HepG2 (cell line): ENCODE measurements around the gene RWDD2A. TPM values are rescaled to one million over a fixed set of nuclear protein-coding genes. Genes with fewer than 3 reads are reported as not detected.

Experiments
- ARID5B ChIP-seq: IDR thresholded peaks from 2 replicates; pipeline ENCODE4 v1.4.0; 2020; ENCODE audit warnings: mild to moderate bottlenecking, missing genetic modification reagents
- EHMT2 ChIP-seq: fragments of 200-600 bp; sonication (generic); IDR thresholded peaks from 2 replicates; pipeline ENCODE4 v1.7.0; 2017; ENCODE audit warnings: antibody characterized with exemption, low read depth, low read length, borderline replicate concordance
- KAT8 ChIP-seq: IDR thresholded peaks from 2 replicates; pipeline ENCODE4 v1.6.1; 2016; ENCODE audit warnings: missing genetic modification reagents, missing compliant biosample characterization
- NR1H2 ChIP-seq: sonication (generic); formaldehyde crosslinking; IDR thresholded peaks from 2 replicates; pipeline ENCODE4 v1.8.1; 2022; ENCODE audit warnings: low read depth, missing genetic modification reagents, borderline replicate concordance
- PRDM15 ChIP-seq: sonication (generic); formaldehyde crosslinking; IDR thresholded peaks from 2 replicates; pipeline ENCODE4 v1.4.0; 2020; ENCODE audit warnings: missing genetic modification reagents
- RXRA ChIP-seq: sonication (generic); formaldehyde crosslinking; IDR thresholded peaks from 2 replicates; pipeline ENCODE4 v1.5.1; 2020; ENCODE audit warnings: missing genetic modification reagents
- TBX2 ChIP-seq: sonication (generic); formaldehyde crosslinking; IDR thresholded peaks from 2 replicates; pipeline ENCODE4 v1.5.0; 2020; ENCODE audit warnings: missing genetic modification reagents, mild to moderate bottlenecking, borderline replicate concordance
- ZBTB43 ChIP-seq: sonication (generic); formaldehyde crosslinking; conservative IDR thresholded peaks from 2 replicates; pipeline ENCODE4 v1.4.0; 2020; ENCODE audit warnings: missing genetic modification reagents
- ZFX ChIP-seq: sonication (generic); formaldehyde crosslinking; IDR thresholded peaks from 2 replicates; pipeline ENCODE4 v1.4.0; 2020; ENCODE audit warnings: mild to moderate bottlenecking, low read depth, missing genetic modification reagents, moderate library complexity
- ZNF124 ChIP-seq: sonication (generic); formaldehyde crosslinking; IDR thresholded peaks from 2 replicates; pipeline ENCODE4 v1.4.0; 2020; ENCODE audit warnings: missing genetic modification reagents
- ZNF292 ChIP-seq: sonication (generic); formaldehyde crosslinking; IDR thresholded peaks from 2 replicates; pipeline ENCODE4 v1.8.1; 2022; ENCODE audit warnings: mild to moderate bottlenecking, low read depth, missing genetic modification reagents, borderline replicate concordance
- ZNF597 ChIP-seq: sonication (generic); formaldehyde crosslinking; IDR thresholded peaks from 2 replicates; pipeline ENCODE4 v1.5.0; 2020; ENCODE audit warnings: missing genetic modification reagents
- polyA plus RNA-seq, 8 experiments: library from polyadenylated mRNA; depleted of rRNA in 3 of 8; stranded (reverse) in 7 of 8; unstranded in 1 of 8; fragments of >200 nt; fragmentation: Illumina TruSeq in 4 of 8; extraction: Trizol in 4 of 8; gene quantifications; 2 replicates each; pipeline versions ENCODE4 v1.2.1 to v1.2.3, GENCODE V29; 2011 to 2016; ENCODE audit warnings: low read depth in 4 of 8, missing spikeins in 1 of 8, mixed read lengths in 1 of 8; ENCODE audit not compliant: insufficient read depth in 1 of 8
- total RNA-seq, 5 experiments: library from RNA; depleted of rRNA; stranded (reverse); fragments of >200 nt; fragmentation: Illumina TruSeq; extraction: Trizol; gene quantifications; 2 replicates each; pipeline ENCODE4 v1.2.3, GENCODE V29; 2016; ENCODE audit warnings: low read depth in 1 of 5

The RWDD2A gene
- total and polyA plus RNA-seq, 2 of the 13 experiments (the other 11 are each of a cell fraction or from before 2014, with no cell fraction given): 5.3 to 8.1 TPM

GRCh38 chr6:83192871-83193746 is at the start of gene RWDD2A, which contains the start of gene PGM3 (continued):
- TF ChIP-seq ZNF597 (0 out of 2 replicates have a peak, but pooled peaks have one; percentile 4), ZNF292 (CRISPR knock-in tag) (no peak), ZBTB43 (CRISPR knock-in tag) (peak; percentile 64; the same call in 1 of the 2 replicates), RXRA (CRISPR knock-in tag) (peak; percentile 57; the same call in 1 of the 2 replicates), TBX2 (CRISPR knock-in tag) (peak; percentile 58; the same call in 1 of the 2 replicates), PRDM15 (CRISPR knock-in tag) (0 out of 2 replicates have a peak, but pooled peaks have one; percentile 52), ZFX (CRISPR knock-in tag) (peak; percentile 92), EHMT2 (no peak), ZNF124 (no peak), ARID5B (CRISPR knock-in tag) (no peak; the same call in 1 of the 2 replicates), NR1H2 (CRISPR knock-in tag) (no peak), KAT8 (CRISPR knock-in tag) (peak; percentile 59; the same call in 1 of the 2 replicates)
